ENCODE data around the gene SEMA4D.
"Not testable (repeated sequence)": the region's sequence is repeated elsewhere in the genome, so short reads cannot be mapped to it uniquely, and the experiment has no call there.

Gene SEMA4D

DNA sequence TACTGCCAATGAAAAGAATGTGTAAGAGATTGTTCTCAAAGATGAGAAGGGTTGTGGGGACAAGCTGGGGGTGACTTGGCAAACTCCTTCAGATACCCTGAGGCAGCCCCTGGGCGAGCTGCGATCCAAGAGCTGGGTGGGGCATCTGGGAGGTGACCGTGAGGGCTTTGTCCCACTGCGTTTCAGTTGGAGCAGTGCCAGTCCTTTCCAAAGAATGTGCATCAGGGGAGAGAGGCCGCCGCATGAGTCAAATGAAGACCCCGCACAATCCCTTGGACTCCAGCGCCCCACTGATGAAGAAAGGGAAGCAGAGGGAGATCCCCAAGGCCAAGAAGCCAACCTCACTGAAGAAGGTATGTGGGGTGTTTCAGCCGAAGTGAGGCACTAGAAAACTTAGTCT lies 151.2 kb downstream of the SEMA4D start:
- DNase-seq = no peak

DNA sequence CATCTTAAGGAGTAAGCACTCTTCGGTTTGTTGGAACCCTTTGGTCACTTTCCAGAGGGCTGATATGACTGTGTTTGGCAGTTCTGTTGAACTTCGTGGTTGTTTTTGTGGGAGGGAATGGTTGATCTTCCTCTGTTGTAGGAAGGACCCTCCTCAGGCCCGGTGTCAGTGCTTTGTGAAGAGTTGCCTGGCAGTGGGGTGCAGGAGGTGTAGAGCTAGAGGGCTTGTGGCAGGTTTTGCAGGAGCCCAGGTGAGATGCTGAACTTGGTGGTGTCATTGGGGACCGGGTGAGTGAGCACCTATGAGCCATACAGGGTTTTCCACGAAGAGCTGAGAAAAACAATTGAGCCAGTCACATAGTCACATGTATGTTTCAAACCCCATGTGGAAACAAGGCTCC lies 152.4 kb downstream of the SEMA4D start:
- DNase-seq = no peak

DNA sequence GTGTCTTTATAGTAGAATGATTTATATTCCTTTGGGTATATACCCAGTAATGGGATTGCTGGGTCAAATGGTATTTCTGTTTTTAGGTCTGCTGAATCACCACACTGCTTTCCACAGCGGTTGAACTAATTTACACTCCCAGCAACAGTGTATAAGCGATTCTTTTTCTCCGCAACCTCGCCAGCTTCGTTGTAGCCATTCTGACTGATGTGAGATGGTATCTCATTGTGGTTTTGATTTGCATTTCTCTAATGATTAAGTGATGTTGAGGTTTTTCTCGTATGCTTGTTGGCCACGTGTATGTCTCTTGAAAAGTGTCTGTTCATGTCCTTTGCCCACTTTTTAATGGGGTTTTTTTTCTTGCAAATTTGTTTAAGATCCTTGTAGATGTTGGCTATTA lies 154.1 kb downstream of the SEMA4D start:
- DNase-seq = not testable (repeated sequence)

DNA sequence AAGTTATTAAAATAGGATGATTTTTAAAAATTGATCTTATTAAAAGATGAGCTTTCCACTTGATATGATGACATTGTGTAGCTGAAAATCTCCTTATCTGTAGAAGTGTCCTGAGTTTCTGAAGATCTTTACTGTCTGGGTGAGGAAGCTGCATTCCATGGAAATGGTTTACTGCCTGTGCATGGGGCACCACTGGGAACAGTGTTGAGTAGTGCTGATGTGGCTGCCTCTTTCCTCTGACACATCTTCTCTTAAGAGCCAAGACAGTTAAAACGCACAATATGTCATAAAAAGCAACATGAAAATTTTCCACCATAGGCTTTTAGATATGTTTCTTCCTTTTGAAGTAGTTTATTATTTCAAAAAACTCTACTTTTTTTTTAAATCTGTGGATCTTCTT lies 155.0 kb downstream of the SEMA4D start:
- no peak for DNase-seq

DNA sequence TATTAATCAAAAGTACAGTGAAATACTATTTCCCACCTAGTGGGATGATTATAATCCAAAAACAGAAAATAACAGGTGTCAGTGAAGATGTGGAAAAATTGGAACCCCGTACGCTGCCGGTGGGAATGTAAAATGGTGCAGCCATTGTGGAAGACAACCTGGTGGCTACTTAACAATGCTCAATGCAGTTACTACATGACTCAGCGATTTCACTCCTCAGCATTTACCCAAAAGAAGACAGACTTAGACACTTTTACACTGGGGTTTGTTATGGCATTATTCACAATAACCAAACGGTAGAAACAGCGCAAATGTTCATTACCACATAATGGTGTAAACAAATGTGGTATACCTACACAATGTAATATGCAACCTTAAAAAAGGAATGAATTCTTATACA lies 155.7 kb downstream of the SEMA4D start:
- DNase-seq = no peak

DNA sequence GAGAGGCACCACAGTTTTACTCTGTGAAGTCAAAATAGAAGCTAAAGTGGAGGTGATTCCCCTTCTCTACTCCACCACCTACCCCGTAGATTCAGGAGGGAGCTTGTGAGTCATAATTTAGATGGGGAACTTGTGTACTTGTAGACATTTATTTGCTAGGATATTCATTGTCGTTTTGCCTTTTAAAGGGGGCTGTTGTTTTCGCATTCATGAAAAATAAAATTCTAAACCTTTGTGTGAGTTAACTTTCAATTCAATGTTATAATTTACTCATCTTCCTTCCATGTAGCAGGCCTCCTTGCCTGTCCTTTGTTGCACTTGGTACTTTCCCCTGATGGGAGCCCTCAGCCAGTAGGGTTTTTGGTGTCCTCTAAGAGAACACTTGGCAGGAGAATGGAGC lies 157.6 kb downstream of the SEMA4D start:
- DNase-seq = no peak

DNA sequence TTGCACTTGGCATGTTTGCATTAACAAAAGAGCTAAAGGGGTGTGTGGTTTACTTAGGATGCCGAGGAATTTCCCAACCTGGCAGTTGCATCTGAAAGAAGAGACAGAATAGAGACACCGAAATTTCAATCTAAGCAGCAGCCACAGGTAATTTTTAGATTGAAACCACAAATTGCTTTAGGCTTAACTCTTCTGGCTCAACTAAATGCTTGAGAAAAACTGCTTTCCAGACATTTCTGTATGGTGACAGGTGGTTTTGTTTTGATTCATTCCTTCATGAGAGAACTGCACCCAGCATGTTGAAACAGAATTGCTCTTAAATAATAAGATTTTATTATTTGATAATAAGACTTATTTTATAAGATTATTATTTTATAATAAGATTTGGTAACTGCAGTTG lies 158.1 kb downstream of the SEMA4D start:
- no peak for DNase-seq

DNA sequence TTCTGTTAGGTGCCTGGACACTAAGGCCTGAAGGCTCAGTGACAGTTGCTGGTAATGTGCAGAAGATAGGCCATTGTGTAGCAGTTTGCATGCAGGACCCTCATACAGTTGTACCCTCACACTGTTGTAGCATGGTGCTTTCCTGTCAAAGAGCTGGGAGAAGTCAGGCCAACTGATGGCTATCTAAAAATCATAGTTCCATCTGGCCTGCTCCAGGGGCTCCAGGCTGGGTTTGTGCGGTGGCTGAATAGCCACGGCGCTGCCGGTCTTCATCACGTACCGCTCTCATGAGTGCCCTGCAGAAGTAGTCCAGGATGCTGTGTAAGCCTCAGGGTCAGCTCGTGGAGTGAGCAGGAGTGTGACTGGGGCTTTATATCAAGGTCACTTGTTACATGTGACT lies 167.4 kb downstream of the SEMA4D start:
- no peak for DNase-seq

DNA sequence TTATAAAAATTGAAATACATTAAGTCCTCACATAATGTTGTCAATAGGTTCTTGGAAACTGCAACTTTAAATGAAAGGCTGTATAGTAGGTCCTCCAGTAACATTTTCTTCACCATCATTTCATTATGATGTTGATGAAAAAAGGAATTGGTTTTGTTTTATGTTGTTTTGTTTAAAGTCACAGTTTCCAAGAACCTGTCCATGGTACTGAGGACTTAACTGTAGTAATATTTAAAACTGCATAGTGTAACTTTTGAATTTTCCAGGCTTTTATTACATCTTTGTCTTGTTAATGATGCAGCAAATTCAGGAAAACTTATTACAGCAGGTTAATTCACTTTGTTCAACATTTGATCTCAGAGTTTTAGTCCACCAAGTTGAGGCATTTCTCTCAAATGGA lies 168.0 kb downstream of the SEMA4D start:
- no peak for DNase-seq

DNA sequence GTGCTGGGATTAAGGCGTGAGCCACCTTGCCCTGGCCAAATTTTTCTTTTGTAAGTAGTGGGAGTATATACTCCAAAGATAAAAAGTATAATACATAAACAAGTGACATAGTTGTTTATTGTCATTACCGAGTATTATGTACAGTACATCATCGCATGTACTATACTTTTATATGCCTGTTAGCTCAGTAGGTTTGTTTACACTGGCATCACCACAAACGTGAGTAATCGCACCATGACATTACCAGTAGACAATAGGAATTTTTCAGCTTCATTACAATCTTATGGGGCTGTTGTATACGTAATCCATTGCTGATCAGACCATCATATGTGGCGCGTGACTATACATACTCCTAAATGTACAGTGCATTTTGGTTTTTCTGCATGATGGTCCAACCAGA lies 169.8 kb downstream of the SEMA4D start:
- no peak for DNase-seq

DNA sequence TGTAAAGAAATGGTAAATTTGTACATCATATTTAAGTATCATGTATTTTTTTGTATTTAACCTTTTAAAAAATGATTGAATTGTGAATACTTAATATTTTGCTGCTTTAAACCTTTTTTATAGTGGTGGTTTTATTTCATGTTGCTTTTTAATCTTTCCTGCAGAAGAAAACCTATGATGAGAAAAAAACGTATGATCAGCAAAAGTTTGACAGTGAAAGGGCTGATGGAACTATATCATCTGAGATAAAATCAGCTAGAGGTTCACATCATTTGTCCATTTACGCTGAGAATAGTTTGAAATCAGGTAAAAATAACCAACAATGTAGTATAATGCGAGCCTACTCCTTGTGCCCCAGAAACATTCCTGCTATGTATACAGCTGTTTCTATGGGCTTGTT lies 172.2 kb downstream of the SEMA4D start:
- no peak for DNase-seq

DNA sequence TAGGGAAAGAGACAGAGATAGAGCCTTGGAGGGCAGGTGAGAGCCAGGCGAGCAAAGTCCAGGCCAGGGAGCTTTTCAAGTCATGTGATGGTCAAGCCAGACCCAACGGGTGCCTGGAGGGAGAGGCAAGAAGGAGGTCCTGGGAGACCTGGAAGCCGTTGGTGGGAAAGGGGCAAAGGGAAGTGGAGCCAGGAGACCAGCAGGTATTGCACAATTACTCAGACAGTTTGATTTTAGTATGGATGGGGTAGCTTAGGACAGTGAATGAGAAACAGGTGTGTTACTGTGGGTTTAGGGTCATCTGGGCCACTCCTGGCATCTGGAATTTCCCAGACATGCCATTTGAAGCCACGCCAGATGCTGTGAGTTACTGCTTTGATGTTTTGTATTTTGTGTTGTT lies 174.5 kb downstream of the SEMA4D start:
- DNase-seq = no peak

DNA sequence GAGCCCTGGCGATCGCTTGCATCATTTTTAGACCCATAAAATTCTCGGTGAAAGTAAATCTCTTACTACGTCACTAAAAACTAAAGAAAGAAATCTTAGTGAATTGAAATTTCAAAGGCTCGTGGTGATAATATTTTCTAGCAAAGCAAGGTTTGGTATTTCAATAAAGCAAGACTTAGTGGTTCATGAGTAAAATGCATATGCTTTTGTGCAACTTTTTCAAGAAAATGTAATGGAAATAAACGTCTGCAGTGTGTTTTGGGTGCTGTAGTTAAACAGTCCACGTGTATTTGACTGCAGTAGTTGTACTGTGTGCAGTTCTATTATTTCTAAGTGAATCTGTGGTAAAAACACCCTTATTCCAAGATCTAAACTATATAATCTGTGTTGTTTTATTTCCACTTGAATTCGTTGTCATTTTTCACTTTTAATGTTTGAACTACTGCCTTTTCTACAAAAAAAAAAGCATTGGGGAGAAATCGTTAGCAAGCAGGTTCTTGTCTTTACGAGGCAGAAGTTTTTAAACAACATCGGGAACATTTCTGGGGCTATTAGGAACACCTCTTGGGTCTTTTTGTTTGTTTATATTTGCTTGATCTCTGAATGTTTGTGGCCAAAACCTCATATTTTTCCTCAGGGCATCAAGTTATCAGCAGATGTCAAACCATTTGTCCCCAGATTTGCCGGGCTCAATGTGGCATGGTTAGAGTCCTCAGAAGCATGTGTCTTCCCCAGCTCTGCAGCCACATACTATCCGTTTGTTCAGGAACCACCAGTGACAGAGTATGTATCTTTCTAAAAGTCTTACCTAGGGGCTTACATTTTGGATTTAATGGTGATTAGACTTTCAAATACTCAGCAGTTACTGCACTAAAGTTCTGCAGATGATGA lies 178.7 kb downstream of the SEMA4D start:
- DNase-seq = no peak

DNA sequence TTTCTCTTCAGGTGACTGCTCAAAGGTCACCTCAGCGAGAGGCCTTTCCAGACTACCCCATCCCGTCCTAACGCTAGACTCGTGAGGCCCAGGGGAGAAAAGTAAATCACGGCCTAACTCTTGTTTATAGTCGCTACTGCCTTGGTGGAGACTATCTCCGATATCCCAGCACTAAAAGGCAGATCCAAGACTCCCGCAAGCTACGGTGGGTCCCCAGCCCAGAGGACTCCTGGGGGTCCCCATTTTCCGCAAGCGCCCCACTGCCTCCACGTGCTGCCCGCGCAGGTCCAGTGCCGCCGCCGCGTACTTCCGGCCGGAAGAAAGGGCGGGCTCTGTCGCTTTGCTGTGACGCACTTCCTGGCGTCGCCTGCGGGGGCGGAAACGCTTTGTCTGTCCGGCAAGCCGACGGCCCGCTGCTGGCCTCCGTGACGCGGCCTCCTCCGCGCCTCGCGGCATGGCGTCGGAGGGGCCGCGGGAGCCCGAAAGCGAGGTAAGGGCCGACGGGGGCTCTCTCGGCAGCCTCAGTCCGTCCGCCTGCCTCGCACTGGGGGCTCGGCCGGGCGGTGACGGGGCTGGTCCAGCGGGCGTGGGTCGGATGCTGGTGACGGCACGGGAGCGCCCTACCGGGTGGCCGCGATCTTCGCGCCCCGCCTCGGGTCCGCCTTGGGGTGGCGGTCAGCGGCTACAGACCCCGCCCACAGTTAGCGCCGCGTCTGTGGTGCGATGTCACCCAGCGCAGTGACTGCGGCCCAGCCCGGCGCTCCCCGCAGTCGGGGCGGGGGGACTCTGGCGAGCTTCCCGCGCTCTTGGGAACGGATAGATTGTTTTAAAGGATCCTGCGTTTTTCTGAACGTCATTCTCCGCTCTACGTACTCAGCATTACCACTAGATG lies 179.5 kb downstream of the SEMA4D start, which contains the start of gene SECISBP2:
Gene SECISBP2 (plus strand): TSS at position 378 of the 892 bp plus-strand sequence. CDS start 77 bp downstream, at position 455.
- DNase-seq = peak; percentile 92

DNA sequence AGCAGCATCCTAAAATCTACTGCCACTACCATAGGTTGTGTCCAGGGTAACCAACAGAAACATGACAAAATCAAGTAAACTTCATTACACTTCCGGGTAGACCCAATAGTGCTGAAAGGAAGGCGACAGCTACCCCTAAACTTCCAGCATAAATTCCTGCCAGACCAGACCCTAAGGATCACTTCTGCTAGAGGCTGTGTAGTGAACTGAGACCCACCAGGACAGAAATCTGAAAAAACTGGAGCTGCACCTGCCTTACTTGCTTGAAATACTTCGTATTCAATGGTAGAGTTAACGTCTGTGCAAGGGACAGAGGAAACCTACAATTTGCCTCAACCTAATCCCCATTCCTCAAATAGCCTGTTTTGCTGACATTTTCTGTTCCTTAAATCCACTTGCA lies 180.6 kb downstream of the SEMA4D start:
- no peak for DNase-seq

DNA sequence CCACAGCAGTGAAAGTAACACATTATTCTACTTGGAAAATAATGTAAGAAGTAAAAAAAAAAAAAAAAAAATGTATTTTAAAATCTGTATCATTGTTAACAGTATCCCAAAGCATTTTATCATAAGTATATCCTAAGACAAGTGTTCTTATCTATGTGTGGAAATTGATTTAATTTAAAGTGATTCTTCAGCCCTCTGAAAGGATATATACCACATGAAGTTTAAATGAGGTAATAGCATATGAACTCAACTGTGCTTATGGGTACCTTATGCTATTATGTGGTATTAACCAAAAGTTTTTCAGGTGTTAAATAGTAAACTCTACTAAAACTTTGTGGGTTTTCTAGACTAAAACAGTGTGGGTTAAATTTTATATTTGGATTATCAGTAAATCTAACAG lies 182.4 kb downstream of the SEMA4D start:
- no peak for DNase-seq

DNA sequence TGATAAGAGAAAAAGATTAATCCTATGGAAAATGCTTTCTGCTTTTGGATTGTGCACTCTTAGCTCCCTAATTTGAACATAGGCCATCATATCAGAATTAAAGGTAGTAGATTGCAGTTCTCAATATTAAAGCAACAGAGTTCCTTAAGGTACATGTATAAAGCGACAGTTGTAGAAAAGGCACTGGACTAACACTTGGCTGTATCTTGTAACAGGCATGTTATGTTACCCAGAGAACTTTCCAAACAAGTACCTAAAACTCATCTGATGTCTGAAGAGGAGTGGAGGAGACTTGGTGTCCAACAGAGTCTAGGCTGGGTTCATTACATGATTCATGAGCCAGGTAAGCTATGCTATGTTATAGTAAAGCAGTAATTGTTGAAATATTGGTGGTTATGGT lies 183.0 kb downstream of the SEMA4D start:
- no peak for DNase-seq

DNA sequence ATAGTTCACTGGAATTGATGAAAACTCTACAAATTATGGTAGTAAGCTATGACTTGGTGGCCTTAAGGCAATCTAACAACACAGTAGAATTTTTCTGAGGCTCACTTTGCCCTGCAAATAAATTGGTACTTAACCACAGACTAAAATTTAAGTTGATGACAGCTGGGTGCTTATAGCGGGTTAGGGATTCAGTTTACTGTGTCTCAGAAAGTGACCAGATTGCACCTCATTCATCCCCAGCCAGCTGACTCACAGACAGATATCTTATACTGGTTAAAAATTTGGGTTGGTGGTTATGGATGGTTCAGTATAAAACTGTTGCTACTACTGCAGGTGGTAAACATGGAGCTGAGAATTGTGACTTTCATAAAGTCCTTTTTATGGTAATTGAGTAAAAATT lies 184.1 kb downstream of the SEMA4D start:
- DNase-seq = no peak

DNA sequence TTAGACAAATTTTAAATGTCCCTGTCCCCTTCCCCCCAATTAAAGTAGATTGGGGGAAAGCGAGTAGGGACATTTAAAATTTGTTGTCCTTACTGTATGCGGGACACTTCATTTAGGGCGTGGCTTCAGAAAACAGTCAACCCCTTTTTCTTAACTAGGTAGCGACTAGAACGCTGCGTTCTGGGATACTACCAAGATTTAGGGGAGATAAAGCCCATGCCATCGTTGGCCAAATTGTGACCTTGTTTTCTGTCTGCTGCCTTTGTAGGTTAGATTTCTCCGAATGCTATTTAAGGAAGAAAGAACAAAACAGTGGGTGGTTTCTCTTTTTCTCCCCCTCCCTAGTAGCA lies 185.7 kb downstream of the SEMA4D start:
- no peak for DNase-seq

DNA sequence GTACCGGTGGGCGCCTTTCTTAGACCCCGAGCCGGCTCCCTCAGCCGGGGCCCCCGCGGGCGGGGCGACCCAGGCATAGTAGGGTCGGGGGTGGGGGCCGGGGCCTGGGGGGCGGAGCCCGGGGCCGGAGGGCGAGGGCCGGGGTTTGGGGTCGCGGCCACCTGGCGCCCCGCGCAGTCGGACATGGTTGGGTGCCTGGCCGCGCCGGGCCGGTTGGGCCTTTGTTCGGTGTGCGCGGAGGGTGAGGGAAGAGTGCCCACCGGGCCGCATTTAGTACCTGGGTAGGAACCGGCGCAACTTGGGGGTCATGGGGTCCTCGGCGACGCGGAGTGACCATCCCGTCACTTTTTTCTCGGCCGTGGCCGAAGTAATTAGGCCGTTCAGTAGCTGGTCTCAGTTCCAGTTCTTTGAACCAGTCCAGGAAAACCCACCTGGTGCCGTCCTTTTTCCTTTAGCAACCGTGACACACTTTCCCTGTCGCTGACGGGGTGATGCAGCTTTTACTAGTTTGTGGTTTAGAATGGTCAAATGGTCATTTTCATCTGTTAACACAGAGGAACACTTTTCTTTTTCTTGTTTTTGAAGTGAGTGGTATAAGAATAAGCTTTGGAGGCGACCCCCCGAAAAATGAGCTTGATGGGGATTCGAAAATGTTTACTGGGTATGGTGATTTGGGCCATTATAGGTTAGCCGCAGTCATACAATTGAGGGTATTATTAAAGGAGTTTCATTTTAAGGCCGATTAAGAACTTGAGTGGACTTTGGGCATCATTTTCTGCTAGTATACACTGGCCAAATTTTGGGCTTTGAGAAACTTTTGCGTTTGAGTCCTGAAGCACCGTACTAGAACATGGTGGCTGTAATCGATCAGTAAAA lies 186.3 kb downstream of the SEMA4D start:
- no peak for DNase-seq
